Kidney capillary endothelial cell (primary cell): ENCODE measurements around the gene SEMA3B.
A peak's percentile ranks its signal among the peaks of the same experiment; 100 is the strongest.
"Not testable (repeated sequence)": the region's sequence is repeated elsewhere in the genome, so short reads cannot be mapped to it uniquely, and the experiment has no call there.

Experiments used
- DNase-seq: peaks from one replicate; pipeline ENCODE4 v3.0.0-alpha.2; 2018; ENCODE audit warnings: low spot score

SEMA3B gene

GRCh38 chr3:50268703-50269451, at the start of gene SEMA3B:
TSS of gene SEMA3B (plus strand) at chr3:50269147. CDS start at chr3:50269241, 94 bp downstream.
- DNase-seq, result no peak

- no peak for DNase-seq
These were observed 49.7 kb upstream of the SEMA3B start for GRCh38 chr3:50219285-50219684.

GRCh38 chr3:50220109-50220508, 48.8 kb upstream of the SEMA3B start:
- DNase-seq, result no peak

- no peak for DNase-seq
These were observed 47.9 kb upstream of the SEMA3B start for GRCh38 chr3:50221051-50221410.

- DNase-seq, result no peak
These were observed 47.4 kb upstream of the SEMA3B start for GRCh38 chr3:50221411-50222168.

GRCh38 chr3:50222169-50222528, 46.8 kb upstream of the SEMA3B start:
- DNase-seq, result no peak

GRCh38 chr3:50224639-50225038, 44.3 kb upstream of the SEMA3B start:
- no peak for DNase-seq

- no peak for DNase-seq
These were observed 42.0 kb upstream of the SEMA3B start for GRCh38 chr3:50226888-50227389.

GRCh38 chr3:50227390-50228183, 41.4 kb upstream of the SEMA3B start:
- DNase-seq, result peak; percentile 77

- DNase-seq, result not testable (repeated sequence)
These were observed 40.7 kb upstream of the SEMA3B start for GRCh38 chr3:50228184-50228763.

- DNase-seq, result no peak
These were observed 39.5 kb upstream of the SEMA3B start for GRCh38 chr3:50229490-50229889.

GRCh38 chr3:50230104-50230793, 38.7 kb upstream of the SEMA3B start:
- DNase-seq, result no peak

GRCh38 chr3:50230794-50231125, 38.2 kb upstream of the SEMA3B start:
- no peak for DNase-seq

GRCh38 chr3:50231581-50231980, 37.4 kb upstream of the SEMA3B start:
- DNase-seq, result no peak

- no peak for DNase-seq
These were observed 36.6 kb upstream of the SEMA3B start for GRCh38 chr3:50232303-50232702.

- no peak for DNase-seq
These were observed 35.8 kb upstream of the SEMA3B start for GRCh38 chr3:50233176-50233575.

- DNase-seq, result peak; percentile 98
These were observed 33.0 kb upstream of the SEMA3B start, which contains the start of gene GNAI2 for GRCh38 chr3:50235716-50236483. TSS of gene GNAI2 (plus strand) at chr3:50236204. CDS start at chr3:50236336, 132 bp downstream.

- no peak for DNase-seq
These were observed 32.3 kb upstream of the SEMA3B start for GRCh38 chr3:50236484-50237132.

GRCh38 chr3:50237133-50237651, 31.8 kb upstream of the SEMA3B start:
- DNase-seq, result no peak
